ENCODE measurements around the gene GIGYF2. TPM values are rescaled to one million over a fixed set of nuclear protein-coding genes. Genes with fewer than 3 reads are reported as not detected.

GIGYF2 gene
- total RNA-seq, 1 experiment from 2014 or later, result 32.9 TPM

GRCh38 chr2:232874677-232875223 lies 177.6 kb downstream of the GIGYF2 start:
- H3K27me3 ChIP-seq, result no peaks in the 10 kb centered on the region
- DNase-seq, result no peak
- no peak overlapping the region for H3K4me3 ChIP-seq
- peaks cover 5% of the 10 kb centered on the region for H3K36me3 ChIP-seq
- H3K9me3 ChIP-seq, result no peaks in the 10 kb centered on the region

DNA sequence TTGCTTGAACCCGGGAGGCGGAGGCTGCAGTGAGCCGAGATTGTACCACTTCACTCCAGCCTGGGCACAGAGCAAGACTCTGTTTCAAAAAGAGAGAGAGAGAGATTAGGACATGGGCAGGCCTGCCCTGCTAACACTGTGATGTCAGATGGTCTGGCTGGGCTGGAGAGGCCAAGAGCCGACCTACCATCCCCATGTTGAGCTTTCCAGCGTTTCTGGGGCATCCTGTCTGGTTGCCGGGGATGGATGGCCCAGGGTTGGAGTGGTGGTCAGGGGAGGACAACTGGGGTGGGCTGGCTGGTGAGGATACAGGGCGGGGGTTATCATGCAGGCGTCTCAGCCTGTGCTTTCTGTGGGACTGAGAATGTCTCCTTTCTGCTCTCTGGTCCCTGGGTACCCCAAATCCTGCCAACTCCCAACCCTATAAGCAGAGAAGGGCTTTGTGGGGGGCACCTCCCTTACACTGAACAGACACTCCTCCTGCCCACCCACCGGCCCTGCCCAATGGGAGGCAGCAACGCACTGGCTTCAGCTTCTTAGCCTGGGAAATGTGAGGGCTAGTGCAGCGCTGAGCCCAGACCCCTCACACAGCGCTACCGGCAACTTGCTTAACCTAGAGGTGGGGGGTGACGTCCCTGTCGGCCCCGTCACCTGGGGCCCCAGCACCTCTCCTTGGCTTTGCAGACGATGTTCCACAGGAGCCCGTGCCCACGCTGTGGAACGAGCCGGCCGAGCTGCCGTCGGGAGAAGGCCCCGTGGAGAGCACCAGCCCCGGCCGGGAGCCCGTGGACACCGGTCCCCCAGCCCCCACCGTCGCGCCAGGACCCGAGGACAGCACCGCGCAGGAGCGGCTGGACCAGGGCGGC lies 178.4 kb downstream of the GIGYF2 start:
- H3K9me3 ChIP-seq, result no peaks in the 10 kb centered on the region
- no peak for DNase-seq
- H3K36me3 ChIP-seq, result peaks cover 5% of the 10 kb centered on the region
- H3K27me3 ChIP-seq, result no peaks in the 10 kb centered on the region
- H3K4me3 ChIP-seq, result no peak overlapping the region

- H3K9me3 ChIP-seq, result no peaks in the 10 kb centered on the region
- no peak for DNase-seq
These were observed 179.2 kb downstream of the GIGYF2 start for GRCh38 chr2:232876161-232876977.

DNA sequence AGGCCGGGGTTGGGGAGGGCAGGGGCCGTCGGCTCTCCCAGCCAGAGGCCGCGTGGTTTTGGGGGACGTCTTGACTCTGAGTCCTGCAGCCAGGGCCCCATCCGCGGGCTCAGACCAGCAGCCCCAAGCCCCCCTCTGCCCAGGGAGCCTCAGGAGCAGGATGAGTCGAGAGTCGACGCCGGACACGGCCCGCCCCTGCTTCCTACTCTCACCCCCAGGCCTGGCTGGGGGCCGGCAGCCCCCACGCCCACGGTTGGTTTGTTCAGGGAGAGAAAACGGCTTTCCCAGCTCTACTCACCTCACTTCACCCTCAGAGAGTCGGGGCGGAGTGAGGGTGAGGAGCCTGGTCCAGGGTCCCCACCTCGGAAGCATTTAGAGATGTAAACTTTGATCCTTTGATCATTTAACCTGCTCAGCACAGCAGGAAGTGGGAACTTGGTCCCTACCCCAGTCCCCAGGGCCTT lies 179.9 kb downstream of the GIGYF2 start:
- DNase-seq, result no peak
- H3K27me3 ChIP-seq, result no peaks in the 10 kb centered on the region
- no peaks in the 10 kb centered on the region for H3K9me3 ChIP-seq
- H3K36me3 ChIP-seq, result peaks cover 5% of the 10 kb centered on the region
- no peak overlapping the region for H3K4me3 ChIP-seq

More at GRCh38 chr2:232876161-232876977, 179.2 kb downstream of the GIGYF2 start:
- Histone ChIP-seq H3K4me3 (no peak overlapping the region), H3K27me3 (no peaks in the 10 kb centered on the region), H3K36me3 (peaks cover 5% of the 10 kb centered on the region)

- peaks cover 5% of the 10 kb centered on the region for H3K36me3 ChIP-seq
- no peak overlapping the region for H3K4me3 ChIP-seq
- no peaks in the 10 kb centered on the region for H3K9me3 ChIP-seq
- DNase-seq, result no peak
- no peaks in the 10 kb centered on the region for H3K27me3 ChIP-seq
These were observed 180.9 kb downstream of the GIGYF2 start for GRCh38 chr2:232877940-232878511.

- Histone ChIP-seq H3K27me3 (no peaks in the 10 kb centered on the region), H3K4me3 (no peak overlapping the region), H3K9me3 (no peaks in the 10 kb centered on the region), H3K36me3 (peaks cover 5% of the 10 kb centered on the region)
- DNase-seq, result no peak
These were observed 181.9 kb downstream of the GIGYF2 start for GRCh38 chr2:232878855-232879617.

DNA sequence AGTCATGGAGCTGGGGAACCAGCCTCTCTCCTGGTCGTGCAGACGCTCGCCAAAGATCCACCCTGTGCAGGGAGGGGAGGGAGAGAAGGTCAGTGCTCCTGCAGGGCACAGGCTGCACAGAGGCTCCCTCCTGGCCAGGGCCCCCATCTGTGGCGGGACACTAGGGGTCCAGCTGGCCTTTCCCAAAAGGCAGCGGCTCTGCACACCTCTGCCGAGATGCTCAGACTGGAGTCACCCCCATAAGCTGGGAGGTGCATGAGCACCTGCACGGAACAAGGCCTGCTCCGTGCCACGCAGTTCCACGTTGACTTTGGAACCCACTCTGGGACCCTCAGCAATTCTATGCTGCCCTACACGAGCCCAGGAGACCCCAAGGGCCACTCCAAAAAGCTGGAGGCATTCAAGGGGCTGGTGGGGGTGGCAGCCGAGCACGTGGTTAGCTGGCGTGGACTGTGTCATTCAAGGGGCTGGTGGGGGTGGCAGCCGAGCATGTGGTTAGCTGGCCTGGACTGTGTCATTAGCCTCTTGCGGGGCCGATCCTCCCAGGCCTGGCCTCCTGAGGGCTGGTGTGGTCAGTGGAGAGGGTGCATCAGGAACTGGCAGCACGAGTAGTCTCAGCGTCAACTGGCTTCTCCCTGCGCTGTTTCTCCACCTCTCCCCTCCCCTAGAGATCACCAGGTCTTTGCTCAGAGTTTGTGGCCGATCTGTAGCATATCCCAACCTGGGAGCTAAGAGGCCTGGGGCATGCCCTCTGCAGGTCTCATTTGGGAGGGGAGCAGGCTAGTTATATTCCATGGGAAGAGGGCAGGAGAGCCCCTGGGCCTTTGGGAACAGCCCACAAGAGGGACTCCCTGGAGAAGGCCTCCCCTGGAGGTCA lies 182.7 kb downstream of the GIGYF2 start:
- Histone ChIP-seq H3K9me3 (no peaks in the 10 kb centered on the region), H3K36me3 (peaks cover 5% of the 10 kb centered on the region), H3K27me3 (no peaks in the 10 kb centered on the region), H3K4me3 (no peak overlapping the region)
- no peak for DNase-seq

- no peaks in the 10 kb centered on the region for H3K27me3 ChIP-seq
- no peak overlapping the region for H3K4me3 ChIP-seq
- no peaks in the 10 kb centered on the region for H3K9me3 ChIP-seq
- H3K36me3 ChIP-seq, result peaks cover 5% of the 10 kb centered on the region
- DNase-seq, result no peak
These were observed 183.7 kb downstream of the GIGYF2 start for GRCh38 chr2:232880764-232881351.

DNA sequence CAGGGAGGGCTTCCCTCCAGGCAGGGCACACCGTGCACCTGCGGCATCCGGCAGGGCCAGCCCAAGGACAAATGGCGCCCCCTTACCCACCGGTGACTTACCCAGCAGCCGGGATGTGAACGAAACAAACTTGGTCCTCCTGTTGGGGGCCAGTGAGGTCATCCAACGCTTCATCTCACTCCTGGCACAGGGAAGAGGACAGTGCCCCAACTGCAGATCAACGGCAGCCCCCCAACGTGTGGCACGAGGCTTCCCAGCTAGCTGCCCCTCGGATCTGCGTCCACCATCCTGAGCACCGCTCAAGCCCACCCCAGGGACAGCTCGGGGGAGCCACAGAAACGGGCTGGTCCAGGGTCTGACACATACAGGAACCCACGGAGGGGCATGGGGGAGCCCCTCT lies 185.0 kb downstream of the GIGYF2 start:
- Histone ChIP-seq H3K4me3 (no peak overlapping the region), H3K36me3 (peaks cover 5% of the 10 kb centered on the region), H3K9me3 (no peaks in the 10 kb centered on the region), H3K27me3 (no peaks in the 10 kb centered on the region)
- no peak for DNase-seq

GRCh38 chr2:232882505-232883115 lies 185.5 kb downstream of the GIGYF2 start:
- H3K27me3 ChIP-seq, result no peaks in the 10 kb centered on the region
- no peak overlapping the region for H3K4me3 ChIP-seq
- DNase-seq, result no peak
- H3K9me3 ChIP-seq, result no peaks in the 10 kb centered on the region
- H3K36me3 ChIP-seq, result peaks cover 5% of the 10 kb centered on the region

DNA sequence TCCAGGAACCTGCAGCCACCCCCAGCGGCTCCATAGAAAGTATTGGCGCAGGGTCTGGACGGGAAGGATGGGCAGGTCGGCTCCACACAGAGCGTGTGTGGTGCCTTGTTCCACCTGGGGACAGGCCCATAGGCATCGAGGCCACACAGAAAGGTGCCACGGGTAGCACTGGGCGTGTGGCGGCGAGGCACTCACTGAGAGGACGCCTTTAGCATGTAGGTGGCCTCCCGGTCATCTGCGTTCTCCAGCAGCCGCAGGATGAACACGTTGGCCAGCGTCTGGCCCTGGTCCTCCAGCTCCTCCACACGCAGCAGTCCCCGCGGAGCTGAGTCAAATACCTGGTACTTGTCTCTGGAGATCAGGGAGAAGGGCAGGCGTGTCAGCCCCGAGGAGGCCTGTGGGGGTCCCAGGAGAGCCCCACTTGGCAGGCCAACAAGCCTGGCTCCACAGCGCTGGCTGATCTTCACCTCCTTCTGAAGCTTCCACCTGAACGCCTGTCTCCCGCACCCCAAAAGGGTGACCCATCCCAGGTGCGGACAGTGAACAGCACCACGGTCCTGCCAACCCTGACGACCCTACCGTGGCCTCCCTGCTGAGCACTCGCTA lies 186.1 kb downstream of the GIGYF2 start:
- H3K27me3 ChIP-seq, result no peaks in the 10 kb centered on the region
- DNase-seq, result no peak
- peaks cover under 1% of the 10 kb centered on the region for H3K36me3 ChIP-seq
- H3K9me3 ChIP-seq, result no peaks in the 10 kb centered on the region
- H3K4me3 ChIP-seq, result no peak overlapping the region

DNA sequence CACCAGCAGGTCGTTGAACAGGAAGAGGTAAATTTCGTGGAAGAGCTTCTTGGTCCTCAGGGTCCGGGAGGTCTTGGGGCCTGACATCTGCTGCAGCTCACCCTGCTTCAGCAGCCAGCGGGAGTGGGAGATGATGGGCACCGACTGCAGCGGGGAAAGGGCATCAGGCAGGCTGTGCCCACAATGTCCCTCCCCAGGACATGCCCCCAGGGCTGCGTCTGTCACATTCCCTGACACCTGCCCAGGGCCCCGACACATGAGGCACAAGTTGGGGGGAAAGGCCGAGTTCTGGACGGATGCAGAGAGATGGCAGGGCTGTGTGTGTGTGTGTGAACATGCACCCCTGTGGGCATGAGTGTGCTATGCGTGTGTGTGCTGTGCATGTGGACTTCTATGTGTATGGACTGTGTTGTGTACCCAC lies 186.9 kb downstream of the GIGYF2 start:
- no peak for DNase-seq
- no peaks in the 10 kb centered on the region; the same call in none of the 2 replicates for H3K36me3 ChIP-seq
- H3K9me3 ChIP-seq, result no peaks in the 10 kb centered on the region

DNA sequence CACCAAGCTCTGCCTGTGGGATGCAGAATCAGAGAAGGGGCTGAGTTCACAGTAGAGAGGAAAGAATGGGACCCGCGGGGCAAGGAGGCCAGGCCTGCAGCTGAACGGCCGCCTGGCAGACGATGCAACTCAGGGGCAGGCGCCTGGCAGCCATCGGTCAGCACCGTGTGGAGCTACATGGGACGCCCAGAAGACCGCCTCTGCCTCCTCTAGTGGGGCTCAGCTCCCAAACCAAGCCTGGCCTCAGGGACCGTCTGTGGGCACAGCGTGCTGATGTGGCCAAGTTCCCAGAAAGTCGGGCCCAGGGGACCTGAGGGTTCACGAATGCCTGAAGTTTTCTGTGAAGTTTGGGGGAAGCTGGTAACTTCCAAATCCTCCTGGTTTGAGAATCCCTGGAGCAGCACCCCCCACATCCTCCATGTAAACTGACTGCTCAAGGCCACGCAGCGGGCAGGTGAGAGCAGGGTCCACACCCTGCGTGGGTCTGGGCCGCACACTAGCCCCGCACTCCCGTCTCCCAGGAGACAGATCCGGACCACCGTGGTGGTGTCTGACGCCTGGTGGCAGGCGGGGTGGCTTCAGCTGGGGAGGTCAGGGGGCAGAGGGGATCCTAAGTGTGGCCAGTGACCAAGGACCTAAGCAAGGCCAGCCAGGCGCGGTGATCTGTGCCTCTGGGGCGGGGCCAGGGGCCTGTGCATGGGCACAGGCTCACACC lies 187.6 kb downstream of the GIGYF2 start:
- DNase-seq, result no peak
- no peaks in the 10 kb centered on the region for H3K27me3 ChIP-seq
- H3K9me3 ChIP-seq, result no peaks in the 10 kb centered on the region
- H3K36me3 ChIP-seq, result no peaks in the 10 kb centered on the region; the same call in none of the 2 replicates
- H3K4me3 ChIP-seq, result no peak overlapping the region

More for the DNA sequence above, 186.9 kb downstream of the GIGYF2 start:
- Histone ChIP-seq H3K27me3 (no peaks in the 10 kb centered on the region), H3K4me3 (no peak overlapping the region)

Data from MG63 (cell line).